H1 (cell line): ENCODE data around the gene CCDC106. TPM values are rescaled to one million over a fixed set of nuclear protein-coding genes. Genes with fewer than 3 reads are reported as not detected.

Experiments used
- CTCF ChIA-PET: fragments of 300-600 bp; sonication (Branson Sonifier 250); formaldehyde crosslinking; loops from one replicate; lab custom pipeline; 2021; ENCODE audit not compliant: partially characterized antibody; lab: Charles Lee
- POLR2A ChIA-PET: fragments of 300-600 bp; sonication (Branson Sonifier 250); formaldehyde crosslinking; loops from one replicate; lab custom pipeline; 2021; ENCODE audit warnings: inconsistent platforms; ENCODE audit not compliant: partially characterized antibody; lab: Charles Lee
- DNase-seq, 2 experiments: peaks; one replicate each; pipeline versions ENCODE4 v3.0.0 to v3.0.0-alpha.2; 2010 to 2022; ENCODE audit warnings: low spot score in 2 of 2, low read depth in 1 of 2, mixed read lengths in 1 of 2
- FAIRE-seq: peaks from 2 replicates; lab custom pipeline; 2011; peaks lifted over from hg19 to GRCh38; lab: Jason Lieb, UNC
- H2AFZ ChIP-seq: 2 replicates; pipeline ENCODE4 v1.8.1; 2012; ENCODE audit warnings: low read length, inconsistent platforms
- H2AK5ac ChIP-seq: 2 replicates; pipeline ENCODE4 v1.6.1; 2013; ENCODE audit warnings: low read depth, low read length
- H2BK120ac ChIP-seq: replicated peaks from 2 replicates; pipeline ENCODE3; 2013; ENCODE audit warnings: low read depth, low read length, inconsistent platforms
- H2BK12ac ChIP-seq: 2 replicates; pipeline ENCODE4 v1.6.1; 2013; ENCODE audit warnings: low read depth, low read length
- H2BK15ac ChIP-seq: 2 replicates; pipeline ENCODE4 v1.6.1; 2013; ENCODE audit warnings: low read length
- H2BK20ac ChIP-seq: 2 replicates; pipeline ENCODE4 v1.6.1; 2013; ENCODE audit warnings: low read length
- H2BK5ac ChIP-seq: 2 replicates; pipeline ENCODE4 v1.6.1; 2013; ENCODE audit warnings: low read depth, low read length
- H3K14ac ChIP-seq: 2 replicates; pipeline ENCODE4 v1.6.1; 2013; ENCODE audit warnings: inconsistent platforms; ENCODE audit not compliant: insufficient read length
- H3K18ac ChIP-seq: 2 replicates; pipeline ENCODE4 v1.6.1; 2013; ENCODE audit warnings: low read length; ENCODE audit errors: extremely low read depth
- H3K23ac ChIP-seq: 2 replicates; pipeline ENCODE4 v1.6.1; 2013; ENCODE audit warnings: inconsistent platforms; ENCODE audit not compliant: insufficient read length
- H3K23me2 ChIP-seq: 2 replicates; pipeline ENCODE4 v1.6.1; 2013; ENCODE audit warnings: low read depth, low read length
- H3K27ac ChIP-seq: 2 replicates; pipeline ENCODE4 v1.6.1; 2011; ENCODE audit warnings: low read depth, low read length, inconsistent platforms
- H3K27me3 ChIP-seq, 4 experiments: replicated peaks in 1 of 4; 1 replicate in 1 of 4; 2 replicates in 3 of 4; pipeline versions ENCODE4 v1.6.1 to v1.8.1; 2011 to 2013; ENCODE audit warnings: low read length in 3 of 4, mild to moderate bottlenecking in 3 of 4, inconsistent platforms in 2 of 4, mixed read lengths in 2 of 4, moderate library complexity in 1 of 4; ENCODE audit not compliant: control insufficient read depth in 3 of 4, insufficient read depth in 3 of 4; ENCODE audit errors: extremely low read depth in 1 of 4
- H3K36me3 ChIP-seq, 4 experiments: 2 replicates each; pipeline versions ENCODE4 v1.6.1 to v1.8.1; 2011 to 2013; ENCODE audit warnings: mild to moderate bottlenecking in 4 of 4, low read length in 3 of 4, moderate library complexity in 2 of 4, control low read depth in 1 of 4, inconsistent platforms in 1 of 4; ENCODE audit not compliant: insufficient read depth in 4 of 4, control insufficient read depth in 2 of 4
- H3K4ac ChIP-seq: replicated peaks from 2 replicates; pipeline ENCODE3; 2013; ENCODE audit warnings: low read length, low read depth, mixed read lengths, inconsistent platforms; ENCODE audit not compliant: insufficient read length
- H3K4me1 ChIP-seq, 4 experiments: replicated peaks in 1 of 4; 1 replicate in 1 of 4; 2 replicates in 3 of 4; pipeline versions ENCODE4 v1.6.1 to v1.8.1; 2011 to 2013; ENCODE audit warnings: low read length in 3 of 4, inconsistent platforms in 2 of 4, mixed read lengths in 1 of 4; ENCODE audit not compliant: insufficient read depth in 4 of 4, control insufficient read depth in 3 of 4
- H3K4me2 ChIP-seq, 2 experiments: 2 replicates each; pipeline versions ENCODE4 v1.6.1 to v1.8.1; 2011 to 2013; ENCODE audit warnings: low read depth in 2 of 2, low read length in 2 of 2, control low read depth in 1 of 2, inconsistent platforms in 1 of 2, mild to moderate bottlenecking in 1 of 2; ENCODE audit not compliant: insufficient read depth in 1 of 2
- H3K4me3 ChIP-seq, 4 experiments: fragments of 200-600, 300-600 bp in 1 of 4; sonication (generic), shearing (Covaris generic), sonication (Bioruptor Twin) in 1 of 4; 2 replicates each; pipeline versions ENCODE4 v1.5.1 to v1.8.1; 2011 to 2016; ENCODE audit warnings: low read length in 4 of 4, low read depth in 3 of 4, control low read depth in 2 of 4, inconsistent platforms in 2 of 4, mild to moderate bottlenecking in 2 of 4, mixed read lengths in 1 of 4, moderate library complexity in 1 of 4; ENCODE audit not compliant: insufficient read depth in 2 of 4; ENCODE audit errors: extremely low read depth in 1 of 4
- H3K56ac ChIP-seq: replicated peaks from 2 replicates; pipeline ENCODE3; 2013; ENCODE audit warnings: low read depth, mild to moderate bottlenecking, mixed read lengths, low read length, inconsistent platforms; ENCODE audit not compliant: insufficient read length
- H3K79me1 ChIP-seq: 2 replicates; pipeline ENCODE4 v1.6.1; 2013; ENCODE audit warnings: low read depth, low read length, control low read depth
- H3K79me2 ChIP-seq, 2 experiments: 2 replicates each; pipeline versions ENCODE4 v1.6.1 to v1.8.1; 2012 to 2013; ENCODE audit warnings: low read length in 2 of 2, mild to moderate bottlenecking in 2 of 2, inconsistent platforms in 1 of 2; ENCODE audit not compliant: insufficient read depth in 2 of 2, control insufficient read depth in 1 of 2
- H3K9ac ChIP-seq, 4 experiments: replicated peaks in 1 of 4; 1 replicate in 1 of 4; 2 replicates in 3 of 4; pipeline versions ENCODE4 v1.6.1 to v1.8.1; 2011 to 2013; ENCODE audit warnings: low read depth in 3 of 4, low read length in 3 of 4, control low read depth in 2 of 4, mild to moderate bottlenecking in 2 of 4, moderate library complexity in 2 of 4, inconsistent platforms in 1 of 4; ENCODE audit errors: extremely low read depth in 1 of 4
- H3K9me3 ChIP-seq, 2 experiments: 2 replicates each; pipeline versions ENCODE4 v1.6.1 to v1.8.1; 2012 to 2013; ENCODE audit warnings: mild to moderate bottlenecking in 2 of 2, moderate library complexity in 2 of 2, control low read depth in 1 of 2, inconsistent platforms in 1 of 2, low read depth in 1 of 2, low read length in 1 of 2, mixed read lengths in 1 of 2; ENCODE audit not compliant: insufficient read depth in 2 of 2
- H4K20me1 ChIP-seq, 2 experiments: replicated peaks in 1 of 2; 2 replicates each; pipeline versions ENCODE3 to v1.8.1; 2011 to 2013; ENCODE audit warnings: inconsistent platforms in 2 of 2, low read length in 2 of 2, mild to moderate bottlenecking in 1 of 2; ENCODE audit not compliant: insufficient read depth in 2 of 2, control insufficient read depth in 1 of 2
- H4K5ac ChIP-seq: 2 replicates; pipeline ENCODE4 v1.6.1; 2013; ENCODE audit warnings: low read length, low read depth, mixed read lengths, inconsistent platforms; ENCODE audit not compliant: insufficient read length
- H4K8ac ChIP-seq: 2 replicates; pipeline ENCODE4 v1.8.0; 2013; ENCODE audit warnings: mild to moderate bottlenecking, moderate library complexity, low read length, inconsistent platforms; ENCODE audit not compliant: insufficient read depth; ENCODE audit errors: extremely low read depth
- H4K91ac ChIP-seq: replicated peaks from 2 replicates; pipeline ENCODE3; 2013; ENCODE audit warnings: low read length, mixed read lengths, inconsistent platforms; ENCODE audit not compliant: insufficient read length
- BACH1 ChIP-seq: IDR thresholded peaks from 2 replicates; pipeline ENCODE4 v1.6.1; 2012; ENCODE audit warnings: low read length, improper control_type of control experiment
- CTBP2 ChIP-seq: IDR thresholded peaks from 2 replicates; pipeline ENCODE4 v1.7.0; 2011; ENCODE audit warnings: borderline replicate concordance, mild to moderate bottlenecking, moderate library complexity, mixed read lengths, low read length; ENCODE audit not compliant: insufficient read depth, insufficient read length
- JUND ChIP-seq: IDR thresholded peaks from 2 replicates; pipeline ENCODE4 v1.6.1; 2011; ENCODE audit warnings: mild to moderate bottlenecking, improper control_type of control experiment, low read length
- POLR2A ChIP-seq, 2 experiments: IDR thresholded peaks; 1 replicate in 1 of 2; 2 replicates in 1 of 2; pipeline ENCODE4 v1.6.1; 2011; ENCODE audit warnings: low read depth in 2 of 2, low read length in 2 of 2, mild to moderate bottlenecking in 2 of 2; ENCODE audit errors: control extremely low read depth in 1 of 2
- RNF2 ChIP-seq: fragments of 200-900, 300-1000 bp; sonication (generic); IDR thresholded peaks from 2 replicates; pipeline ENCODE4 v1.7.1; 2016; ENCODE audit warnings: borderline replicate concordance, low read depth, mild to moderate bottlenecking, antibody characterized with exemption, low read length; ENCODE audit not compliant: poor library complexity, severe bottlenecking; ENCODE audit errors: missing control alignments
- RXRA ChIP-seq: IDR thresholded peaks from 2 replicates; pipeline ENCODE4 v1.6.1; 2011; ENCODE audit warnings: low read depth, mild to moderate bottlenecking, low read length, moderate library complexity; ENCODE audit not compliant: insufficient read depth
- SP1 ChIP-seq: IDR thresholded peaks from 2 replicates; pipeline ENCODE4 v1.6.1; 2011; ENCODE audit warnings: low read depth, low read length
- TAF1 ChIP-seq: IDR thresholded peaks from 2 replicates; pipeline ENCODE4 v1.6.1; 2011; ENCODE audit warnings: mild to moderate bottlenecking, low read depth, low read length
- TBP ChIP-seq: IDR thresholded peaks from 2 replicates; pipeline ENCODE4 v1.6.1; 2011; ENCODE audit warnings: low read depth, low read length, improper control_type of control experiment
- TEAD4 ChIP-seq: IDR thresholded peaks from 2 replicates; pipeline ENCODE4 v1.6.1; 2012; ENCODE audit warnings: low read depth, low read length, inconsistent platforms, mixed read lengths
- WGBS, 2 experiments: shearing (Covaris generic) in 1 of 2; methylation state at CpG; one replicate each; pipeline versions ENCODE4 v1.1.6 to v1.1.7; 2013 to 2015; ENCODE audit warnings: low lambda C conversion rate in 2 of 2, mixed read lengths in 2 of 2, inconsistent platforms in 1 of 2, low coverage in 1 of 2, missing lambda C conversion rate in 1 of 2; ENCODE audit not compliant: insufficient replicate concordance in 2 of 2, insufficient coverage in 1 of 2, insufficient read length in 1 of 2; ENCODE audit errors: extremely low coverage in 1 of 2, missing lambda C conversion rate in 1 of 2; 5-methylcytosine and 5-hydroxymethylcytosine counted together
- polyA plus RNA-seq, 7 experiments: library from polyadenylated mRNA; depleted of rRNA in 3 of 7; stranded (reverse) in 5 of 7; unstranded in 2 of 7; fragments of >200 nt in 5 of 7; fragments of 200-250 nt in 2 of 7; gene quantifications; 1 replicate in 5 of 7; 2 replicates in 1 of 7; 4 replicates in 1 of 7; pipeline versions ENCODE4 v1.2.1 to v1.2.3, GENCODE V29; 2011 to 2013; ENCODE audit warnings: missing spikeins in 2 of 7, mixed read lengths in 2 of 7
- total RNA-seq: library from RNA; stranded (reverse); fragmentation: NEBNext Ultra II Directional; extraction: Animal tissue kit (Norgen Biotek cat#: 25700); gene quantifications from 2 replicates; pipeline ENCODE4 v1.2.1, GENCODE V29; 2021
- TF ChIP-seq, protein P1 (sequence below): IDR thresholded peaks from 2 replicates; pipeline ENCODE4 v1.6.1; 2011; ENCODE audit warnings: low read depth, mild to moderate bottlenecking, low read length; ENCODE audit not compliant: insufficient read depth

CCDC106 gene
- total and polyA plus RNA-seq, 2 of the 8 experiments (the other 6 are each of a cell fraction or from before 2014, with no cell fraction given), result 12.0 to 20.1 TPM

DNA sequence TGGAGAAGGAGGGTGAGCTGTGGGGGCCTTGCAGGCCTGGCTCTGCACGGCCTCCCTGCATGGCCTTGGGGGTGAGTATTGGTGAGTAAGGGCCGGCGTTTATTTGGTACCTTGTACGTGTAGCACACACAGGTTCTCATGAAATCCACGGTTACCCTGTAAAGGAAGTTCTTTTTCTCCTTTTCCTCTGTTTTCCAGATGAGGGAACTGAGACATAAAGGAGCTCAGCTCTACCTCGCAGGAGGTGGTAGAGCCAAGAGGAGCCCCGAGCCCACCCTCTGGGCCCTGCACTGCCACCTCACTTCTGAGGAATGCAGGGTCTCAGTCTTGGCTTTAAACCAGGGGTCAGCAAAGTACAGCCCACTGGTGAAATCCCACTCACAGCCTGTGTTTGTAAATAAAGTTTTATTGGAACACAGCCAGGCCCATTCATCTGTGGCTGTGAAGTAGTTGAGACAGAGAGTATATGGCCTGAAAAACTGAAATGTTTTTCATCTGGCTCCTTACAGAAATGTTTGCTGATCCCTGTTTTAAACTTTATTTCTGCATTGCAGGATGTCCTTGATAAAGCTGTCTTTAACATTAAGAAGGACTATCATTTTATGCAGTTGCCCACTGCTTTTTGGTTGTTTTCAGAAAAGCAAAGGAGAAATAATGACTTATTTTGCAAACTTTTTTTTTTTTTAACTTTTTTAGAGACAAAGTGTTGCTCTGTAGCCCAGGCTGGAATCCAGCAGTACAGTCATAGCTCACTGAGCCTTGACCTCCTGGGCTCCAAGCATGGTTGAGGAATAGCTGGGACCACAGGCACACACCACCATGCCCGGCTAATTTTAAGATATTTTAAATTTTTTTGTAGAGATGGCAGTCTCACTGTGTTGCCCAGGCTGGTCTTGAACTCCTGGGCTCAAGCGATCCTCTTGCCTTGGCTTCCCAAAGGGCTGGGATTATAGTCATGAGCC, 33.4 kb downstream of the CCDC106 start:
- H4K20me1 ChIP-seq, result peaks cover 11 to 35% of the 10 kb centered on the region in 2 experiments
- no peak overlapping the region for H2BK5ac ChIP-seq
- no peak overlapping the region for H4K91ac ChIP-seq
- no peak overlapping the region for H2BK120ac ChIP-seq
- H2BK20ac ChIP-seq, result no peak overlapping the region
- H3K4me2 ChIP-seq, result no peak overlapping the region
- DNase-seq (no peak), FAIRE-seq (no peak)
- no peak overlapping the region for H2BK12ac ChIP-seq
- no peak overlapping the region for H3K56ac ChIP-seq
- H3K4ac ChIP-seq, result no peak overlapping the region
- no peak overlapping the region for H3K14ac ChIP-seq
- no peak overlapping the region for H4K8ac ChIP-seq
- H3K79me2 ChIP-seq, result peaks cover 11 to 67% of the 10 kb centered on the region in 2 experiments
- H3K23ac ChIP-seq, result no peak overlapping the region
- H3K27ac ChIP-seq, result no peak overlapping the region
- H3K23me2 ChIP-seq, result no peaks in the 10 kb centered on the region
- H4K5ac ChIP-seq, result no peak overlapping the region
- no peaks in the 10 kb centered on the region for H3K27me3 ChIP-seq
- CTCF ChIA-PET, result interaction anchor here (0.6 to 1.4 kb wide), 6 partner anchors 17 to 474 kb away, joined by 3 to 5 read pairs (median 3); no protein-coding TSS in a partner anchor
- POLR2A ChIA-PET, result interaction anchor here (0.7 to 1.5 kb wide), 8 partner anchors 10 to 24 kb away, joined by 3 to 4 read pairs (median 3); no protein-coding TSS in a partner anchor
- no peaks in the 10 kb centered on the region; a peak in 1 of 7 replicates for H3K4me1 ChIP-seq
- H3K9me3 ChIP-seq, result no peaks in the 10 kb centered on the region
- no peak overlapping the region for H2AFZ ChIP-seq
- H3K36me3 ChIP-seq, result peaks cover 7 to 33% (median 26%) of the 10 kb centered on the region in 4 experiments; a peak in 7 of 8 replicates
- H3K79me1 ChIP-seq, result peaks cover 18% of the 10 kb centered on the region
- H3K9ac ChIP-seq, result no peak overlapping the region
- H3K18ac ChIP-seq, result no peak overlapping the region
- 91% methylated on average over 9 of the region's 9 CpGs; no CpG with 5 or more reads in 1 of the 2 experiments for WGBS, 2 experiments
- H2BK15ac ChIP-seq, result no peak overlapping the region
- no peak overlapping the region for H2AK5ac ChIP-seq
- no peak overlapping the region for H3K4me3 ChIP-seq
- TF ChIP-seq TBP (no peak), RNF2 (no peak), TAF1 (no peak), JUND (no peak), POLR2A (IDR thresholded peaks at IDR 0.05; ENCODE audit: control extremely low read depth in 1 of 2, low read depth in 2 of 2, low read length in 2 of 2) (no peak), CTBP2 (no peak), BACH1 (no peak), RXRA (no peak), TEAD4 (no peak), SP1 (no peak)
- TF ChIP-seq, protein P1, sequence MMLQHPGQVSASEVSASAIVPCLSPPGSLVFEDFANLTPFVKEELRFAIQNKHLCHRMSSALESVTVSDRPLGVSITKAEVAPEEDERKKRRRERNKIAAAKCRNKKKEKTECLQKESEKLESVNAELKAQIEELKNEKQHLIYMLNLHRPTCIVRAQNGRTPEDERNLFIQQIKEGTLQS, result no peak
